H9 (cell line): Measurements from ENCODE around the gene NCKAP5L. TPM values are rescaled to one million over a fixed set of nuclear protein-coding genes. Genes with fewer than 3 reads are reported as not detected.
"Not testable (repeated sequence)": the region's sequence is repeated elsewhere in the genome, so short reads cannot be mapped to it uniquely, and the experiment has no call there.

Experiments
- DNase-seq: peaks from one replicate; pipeline ENCODE4 v3.0.0-alpha.2; 2017
- H2AFZ ChIP-seq: one replicate; pipeline ENCODE4 v1.6.1; 2013; ENCODE audit warnings: mild to moderate bottlenecking, low read length, control low read depth, moderate library complexity
- H2AK5ac ChIP-seq: 2 replicates; pipeline ENCODE4 v1.6.1; 2013; ENCODE audit warnings: low read length, control low read depth, mixed read lengths; ENCODE audit not compliant: insufficient read length
- H2BK120ac ChIP-seq: one replicate; pipeline ENCODE4 v1.6.1; 2013; ENCODE audit warnings: low read depth, mild to moderate bottlenecking, low read length, control low read depth, inconsistent platforms; ENCODE audit not compliant: poor library complexity, severe bottlenecking
- H2BK12ac ChIP-seq: 2 replicates; pipeline ENCODE4 v1.6.1; 2013; ENCODE audit warnings: low read length, control low read depth, mixed read lengths, low read depth; ENCODE audit not compliant: insufficient read length
- H2BK15ac ChIP-seq: 2 replicates; pipeline ENCODE4 v1.6.1; 2013; ENCODE audit warnings: low read depth, low read length, control low read depth
- H2BK20ac ChIP-seq: one replicate; pipeline ENCODE4 v1.6.1; 2013; ENCODE audit warnings: low read depth, mild to moderate bottlenecking, low read length, control low read depth, inconsistent platforms; ENCODE audit not compliant: poor library complexity, severe bottlenecking
- H2BK5ac ChIP-seq: 2 replicates; pipeline ENCODE4 v1.6.1; 2013; ENCODE audit warnings: low read length, control low read depth, mixed read lengths; ENCODE audit not compliant: insufficient read length
- H3K14ac ChIP-seq: 2 replicates; pipeline ENCODE4 v1.6.1; 2013; ENCODE audit warnings: low read length, control low read depth; ENCODE audit not compliant: insufficient read depth
- H3K18ac ChIP-seq: 2 replicates; pipeline ENCODE4 v1.6.1; 2013; ENCODE audit warnings: low read depth, mild to moderate bottlenecking, mixed read lengths, low read length, control low read depth; ENCODE audit not compliant: insufficient read length
- H3K23ac ChIP-seq: 2 replicates; pipeline ENCODE4 v1.6.1; 2013; ENCODE audit warnings: low read length, control low read depth, mixed read lengths, low read depth; ENCODE audit not compliant: insufficient read length
- H3K23me2 ChIP-seq: 2 replicates; pipeline ENCODE4 v1.6.1; 2013; ENCODE audit warnings: low read depth, mild to moderate bottlenecking, mixed read lengths, low read length, control low read depth; ENCODE audit not compliant: insufficient read length, poor library complexity, severe bottlenecking
- H3K27ac ChIP-seq: 2 replicates; pipeline ENCODE4 v1.5.1; 2013; ENCODE audit warnings: low read length, control low read depth, mixed read lengths, low read depth; ENCODE audit not compliant: insufficient read length
- H3K27me3 ChIP-seq: 2 replicates; pipeline ENCODE4 v1.6.1; 2013; ENCODE audit warnings: low read length, control low read depth, inconsistent platforms; ENCODE audit not compliant: insufficient read depth
- H3K4ac ChIP-seq: 2 replicates; pipeline ENCODE4 v1.6.1; 2013; ENCODE audit warnings: low read depth, mild to moderate bottlenecking, control low read depth, inconsistent platforms, low read length, moderate library complexity
- H3K4me1 ChIP-seq: 2 replicates; pipeline ENCODE4 v1.6.1; 2013; ENCODE audit warnings: low read length, control low read depth, inconsistent platforms; ENCODE audit not compliant: insufficient read depth
- H3K4me2 ChIP-seq: 2 replicates; pipeline ENCODE4 v1.6.1; 2013; ENCODE audit warnings: low read length, control low read depth, mixed read lengths; ENCODE audit not compliant: insufficient read length, insufficient read depth
- H3K56ac ChIP-seq: 2 replicates; pipeline ENCODE4 v1.6.1; 2013; ENCODE audit warnings: low read depth, mild to moderate bottlenecking, mixed read lengths, low read length, control low read depth; ENCODE audit not compliant: insufficient read length
- H3K79me1 ChIP-seq: 2 replicates; pipeline ENCODE4 v1.6.1; 2013; ENCODE audit warnings: low read depth, mild to moderate bottlenecking, moderate library complexity, low read length, control low read depth, inconsistent platforms; ENCODE audit not compliant: insufficient read depth, poor library complexity, severe bottlenecking
- H3K79me2 ChIP-seq: 2 replicates; pipeline ENCODE4 v1.6.1; 2013; ENCODE audit warnings: low read length, control low read depth, inconsistent platforms; ENCODE audit not compliant: insufficient read depth
- H3K9ac ChIP-seq: 2 replicates; pipeline ENCODE4 v1.6.1; 2013; ENCODE audit warnings: low read length, control low read depth, mixed read lengths; ENCODE audit not compliant: insufficient read length; ENCODE audit errors: extremely low read depth
- H3K9me3 ChIP-seq: one replicate; pipeline ENCODE4 v1.6.1; 2013; ENCODE audit warnings: low read depth, low read length, inconsistent platforms; ENCODE audit not compliant: control insufficient read depth
- H3T11ph ChIP-seq: one replicate; pipeline ENCODE4 v1.6.1; 2013; ENCODE audit warnings: mild to moderate bottlenecking, low read length, control low read depth, inconsistent platforms
- H4K20me1 ChIP-seq: one replicate; pipeline ENCODE4 v1.6.1; 2013; ENCODE audit not compliant: control insufficient read depth, insufficient read length, insufficient read depth
- H4K5ac ChIP-seq: 2 replicates; pipeline ENCODE4 v1.6.1; 2013; ENCODE audit warnings: low read depth, mild to moderate bottlenecking, mixed read lengths, low read length, control low read depth; ENCODE audit not compliant: insufficient read length
- H4K8ac ChIP-seq: replicated peaks from 2 replicates; pipeline ENCODE4 v1.6.1; 2013; ENCODE audit warnings: low read length, control low read depth, mixed read lengths, low read depth; ENCODE audit not compliant: insufficient read length
- H4K91ac ChIP-seq: 2 replicates; pipeline ENCODE4 v1.6.1; 2013; ENCODE audit warnings: low read depth, mild to moderate bottlenecking, moderate library complexity, mixed read lengths, low read length, control low read depth; ENCODE audit not compliant: insufficient read length
- H3K27ac Mint-ChIP-seq, 3 experiments: 2 replicates in 2 of 3; 3 replicates in 1 of 3; pipeline ENCODE4 v1.8.0; 2020 to 2021; ENCODE audit warnings: mixed read lengths in 3 of 3, mild to moderate bottlenecking in 1 of 3, moderate library complexity in 1 of 3
- H3K27me3 Mint-ChIP-seq: 2 replicates; pipeline ENCODE4 v1.8.0; 2021; ENCODE audit warnings: low read depth, mild to moderate bottlenecking, moderate library complexity, mixed read lengths
- H3K36me3 Mint-ChIP-seq, 3 experiments: 2 replicates in 2 of 3; 3 replicates in 1 of 3; pipeline ENCODE4 v1.8.0; 2020 to 2021; ENCODE audit warnings: low read depth in 3 of 3, mixed read lengths in 3 of 3; ENCODE audit not compliant: insufficient read depth in 1 of 3
- H3K4me1 Mint-ChIP-seq, 2 experiments: 2 replicates each; pipeline ENCODE4 v1.8.0; 2020; ENCODE audit warnings: mixed read lengths in 2 of 2
- H3K4me3 Mint-ChIP-seq, 2 experiments: 2 replicates in 1 of 2; 3 replicates in 1 of 2; pipeline ENCODE4 v1.8.0; 2020 to 2021; ENCODE audit warnings: mild to moderate bottlenecking in 2 of 2, mixed read lengths in 2 of 2, moderate library complexity in 1 of 2
- H3K9me3 Mint-ChIP-seq, 2 experiments: 2 replicates in 1 of 2; 3 replicates in 1 of 2; pipeline ENCODE4 v1.8.0; 2020; ENCODE audit warnings: mild to moderate bottlenecking in 2 of 2, mixed read lengths in 2 of 2, moderate library complexity in 1 of 2
- CTCF ChIP-seq: fragments of 200-600 bp; sonication (generic); conservative IDR thresholded peaks from 3 replicates; pipeline ENCODE4 v1.8.0; 2021; ENCODE audit warnings: antibody characterized with exemption, mild to moderate bottlenecking
- WGBS: extraction: QIAGEN DNeasy Blood & Tissue Kit; methylation state at CpG from one replicate; pipeline ENCODE4 v1.1.7; 2013; ENCODE audit warnings: missing lambda C conversion rate, low lambda C conversion rate, mixed read lengths; ENCODE audit not compliant: insufficient read length; ENCODE audit errors: extremely low coverage; 5-methylcytosine and 5-hydroxymethylcytosine counted together
- total RNA-seq: library from RNA; stranded (reverse); gene quantifications from 2 replicates; pipeline ENCODE4 v1.2.1, GENCODE V29; 2021

NCKAP5L gene
- total RNA-seq, 1 experiment from 2014 or later: 27.7 TPM

GRCh38 chr12:49776413-49776812 is 51.8 kb downstream of the NCKAP5L start:
- WGBS: no CpG with 5 or more reads among the region's 7 CpGs
- Histone ChIP-seq H2AFZ (no peak overlapping the region), H3K4me2 (no peak overlapping the region), H2AK5ac (no peak overlapping the region), H3K18ac (no peak overlapping the region), H3K23ac (no peak overlapping the region), H3K9ac (no peak overlapping the region), H3K9me3 (no peaks in the 10 kb centered on the region), H3K14ac (no peak overlapping the region), H2BK120ac (no peak overlapping the region), H2BK12ac (no peak overlapping the region), H2BK15ac (no peak overlapping the region), H3K4me1 (no peaks in the 10 kb centered on the region), H3K79me2 (no peaks in the 10 kb centered on the region), H3K4ac (no peak overlapping the region), H3K79me1 (no peaks in the 10 kb centered on the region), H3K27ac (no peak overlapping the region), H4K91ac (no peak overlapping the region), H4K20me1 (no peaks in the 10 kb centered on the region), H3K23me2 (no peaks in the 10 kb centered on the region), H3K56ac (no peak overlapping the region), H2BK5ac (no peak overlapping the region), H3T11ph (no peak overlapping the region), H4K8ac (no peak overlapping the region), H3K27me3 (no peaks in the 10 kb centered on the region), H4K5ac (no peak overlapping the region), H2BK20ac (no peak overlapping the region)
- Mint-ChIP-seq H3K27ac (no peak overlapping the region), H3K9me3 (no peaks in the 10 kb centered on the region), H3K27me3 (peaks cover 30% of the 10 kb centered on the region), H3K4me3 (no peak overlapping the region), H3K4me1 (peaks cover 13 to 19% of the 10 kb centered on the region in 2 experiments), H3K36me3 (no peaks in the 10 kb centered on the region)
- TF ChIP-seq CTCF: peak; percentile 87
- DNase-seq: peak; percentile 88

- H3K36me3 Mint-ChIP-seq, H3K4me1 ChIP-seq, H3K9me3 ChIP-seq, H2AK5ac ChIP-seq, DNase-seq, H4K20me1 ChIP-seq, H2AFZ ChIP-seq, H3K14ac ChIP-seq, H2BK15ac ChIP-seq, H3T11ph ChIP-seq, H2BK12ac ChIP-seq, H2BK120ac ChIP-seq, H3K18ac ChIP-seq, H2BK20ac ChIP-seq, H3K4ac ChIP-seq, H3K56ac ChIP-seq, H3K4me3 Mint-ChIP-seq, H3K27me3 Mint-ChIP-seq, H3K23me2 ChIP-seq, H3K79me1 ChIP-seq, H3K9ac ChIP-seq, H3K27ac Mint-ChIP-seq, H2BK5ac ChIP-seq, H4K5ac ChIP-seq, H3K23ac ChIP-seq, H3K27ac ChIP-seq, H4K8ac ChIP-seq, H3K79me2 ChIP-seq, H3K4me2 ChIP-seq, H3K9me3 Mint-ChIP-seq, H3K27me3 ChIP-seq, H4K91ac ChIP-seq: not testable (repeated sequence)
- no CpG with 5 or more reads among the region's 7 CpGs for WGBS
- H3K4me1 Mint-ChIP-seq: peaks cover 10 to 15% of the 10 kb centered on the region in 2 experiments
Measured at GRCh38 chr12:49773102-49773501, 55.1 kb downstream of the NCKAP5L start.
